Measurements from ENCODE around the gene RALGPS1. TPM values are rescaled to one million over a fixed set of nuclear protein-coding genes. Genes with fewer than 3 reads are reported as not detected.

RALGPS1 gene
- polyA plus RNA-seq, 2 of the 4 experiments (the other 2 are of a cell fraction): 5.0 to 7.9 TPM

GRCh38 chr9:127174386-127175318 lies 260.1 kb downstream of the RALGPS1 start:
- Histone ChIP-seq H3K4me3 (no peak overlapping the region), H3K4me1 (no peaks in the 10 kb centered on the region), H3K9me3 (no peaks in the 10 kb centered on the region), H3K27ac (no peak overlapping the region), H3K4me2 (no peak overlapping the region)
- 83% methylated on average over 10 of the region's 12 CpGs for WGBS (ENCODE audit: missing lambda C conversion rate)
- FAIRE-seq (no peak), ATAC-seq (no peak; a peak in 1 of 6 replicates), DNase-seq (ENCODE audit: low read depth in 1 of 2, low spot score in 1 of 2) (no peak)
- POLR2A ChIA-PET: no interaction called here
- no peak for TF ChIP-seq ESRRA (IDR thresholded peaks at IDR 0.05; ENCODE audit: borderline replicate concordance, low read length)
- CTCF ChIA-PET: interaction anchor here (0.7 to 3.5 kb wide), 4 partner anchors 9 to 234 kb away, joined by 3 to 19 read pairs (median 5); no protein-coding TSS in a partner anchor

DNA sequence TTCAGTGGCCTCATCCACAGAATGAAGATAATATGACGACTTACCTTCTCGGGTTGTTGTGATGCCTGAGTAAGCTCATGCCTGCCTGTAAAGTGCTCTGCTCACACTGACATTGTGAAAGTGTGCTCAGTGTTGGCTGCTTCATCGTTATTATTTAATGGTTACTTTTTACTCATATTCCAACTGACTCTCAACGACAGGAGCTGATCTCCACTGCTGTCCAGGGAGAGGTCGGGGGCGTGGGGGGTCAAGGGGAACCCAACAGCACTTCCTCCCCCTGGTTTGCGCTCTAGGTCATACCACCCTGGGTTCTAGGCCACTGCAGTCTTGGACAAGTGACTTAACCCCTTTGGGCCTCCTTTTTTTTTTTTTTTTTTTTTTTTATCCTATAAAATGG lies 260.7 kb downstream of the RALGPS1 start:
- TF ChIP-seq, protein P1, sequence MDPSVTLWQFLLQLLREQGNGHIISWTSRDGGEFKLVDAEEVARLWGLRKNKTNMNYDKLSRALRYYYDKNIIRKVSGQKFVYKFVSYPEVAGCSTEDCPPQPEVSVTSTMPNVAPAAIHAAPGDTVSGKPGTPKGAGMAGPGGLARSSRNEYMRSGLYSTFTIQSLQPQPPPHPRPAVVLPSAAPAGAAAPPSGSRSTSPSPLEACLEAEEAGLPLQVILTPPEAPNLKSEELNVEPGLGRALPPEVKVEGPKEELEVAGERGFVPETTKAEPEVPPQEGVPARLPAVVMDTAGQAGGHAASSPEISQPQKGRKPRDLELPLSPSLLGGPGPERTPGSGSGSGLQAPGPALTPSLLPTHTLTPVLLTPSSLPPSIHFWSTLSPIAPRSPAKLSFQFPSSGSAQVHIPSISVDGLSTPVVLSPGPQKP (IDR thresholded peaks at IDR 0.05; ENCODE audit: low read depth, low read length): no peak
- TF ChIP-seq CBX8 (IDR thresholded peaks at IDR 0.05): no peak
- TF ChIP-seq HOXB13 (CRISPR knock-in tag; IDR thresholded peaks at IDR 0.05; ENCODE audit: low read depth): no peak
- no peak for TF ChIP-seq MAFK (IDR thresholded peaks at IDR 0.05; ENCODE audit: partially characterized antibody)
- no peak for TF ChIP-seq PHF8 (IDR thresholded peaks at IDR 0.05; ENCODE audit: borderline replicate concordance, low read depth)
- TF ChIP-seq FOXS1 (CRISPR knock-in tag; IDR thresholded peaks at IDR 0.05): no peak
- no peak for TF ChIP-seq EHF (CRISPR knock-in tag; IDR thresholded peaks at IDR 0.05)
- TF ChIP-seq CHD4 (IDR thresholded peaks at IDR 0.05; ENCODE audit: borderline replicate concordance): no peak
- no peak for TF ChIP-seq CBX2 (IDR thresholded peaks at IDR 0.05; ENCODE audit: borderline replicate concordance, low read depth)
- TF ChIP-seq, protein P2, sequence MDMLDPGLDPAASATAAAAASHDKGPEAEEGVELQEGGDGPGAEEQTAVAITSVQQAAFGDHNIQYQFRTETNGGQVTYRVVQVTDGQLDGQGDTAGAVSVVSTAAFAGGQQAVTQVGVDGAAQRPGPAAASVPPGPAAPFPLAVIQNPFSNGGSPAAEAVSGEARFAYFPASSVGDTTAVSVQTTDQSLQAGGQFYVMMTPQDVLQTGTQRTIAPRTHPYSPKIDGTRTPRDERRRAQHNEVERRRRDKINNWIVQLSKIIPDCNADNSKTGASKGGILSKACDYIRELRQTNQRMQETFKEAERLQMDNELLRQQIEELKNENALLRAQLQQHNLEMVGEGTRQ (IDR thresholded peaks at IDR 0.05): no peak
- TF ChIP-seq, protein P3, sequence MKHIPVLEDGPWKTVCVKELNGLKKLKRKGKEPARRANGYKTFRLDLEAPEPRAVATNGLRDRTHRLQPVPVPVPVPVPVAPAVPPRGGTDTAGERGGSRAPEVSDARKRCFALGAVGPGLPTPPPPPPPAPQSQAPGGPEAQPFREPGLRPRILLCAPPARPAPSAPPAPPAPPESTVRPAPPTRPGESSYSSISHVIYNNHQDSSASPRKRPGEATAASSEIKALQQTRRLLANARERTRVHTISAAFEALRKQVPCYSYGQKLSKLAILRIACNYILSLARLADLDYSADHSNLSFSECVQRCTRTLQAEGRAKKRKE (CRISPR knock-in tag; IDR thresholded peaks at IDR 0.05; ENCODE audit: low read depth): no peak
- TF ChIP-seq NPAS2 (CRISPR knock-in tag; IDR thresholded peaks at IDR 0.05; ENCODE audit: borderline replicate concordance): no peak
- 80% methylated on average over 7 of the region's 7 CpGs for WGBS (ENCODE audit: missing lambda C conversion rate)
- DNase-seq (ENCODE audit: low read depth in 1 of 2, low spot score in 1 of 2) (no peak), FAIRE-seq (no peak), ATAC-seq (no peak)
- no peaks in the 10 kb centered on the region for H3K4me1 ChIP-seq
- POLR2A ChIA-PET: no interaction called here
- no peak overlapping the region for H3K4me2 ChIP-seq
- CTCF ChIA-PET: interaction anchor here (0.7 to 3.5 kb wide), 6 partner anchors 10 to 235 kb away, joined by 3 to 19 read pairs (median 4); no protein-coding TSS in a partner anchor
- H3K9me3 ChIP-seq: no peaks in the 10 kb centered on the region
- no peak overlapping the region for H3K4me3 ChIP-seq
- no peak overlapping the region for H3K27ac ChIP-seq

DNA sequence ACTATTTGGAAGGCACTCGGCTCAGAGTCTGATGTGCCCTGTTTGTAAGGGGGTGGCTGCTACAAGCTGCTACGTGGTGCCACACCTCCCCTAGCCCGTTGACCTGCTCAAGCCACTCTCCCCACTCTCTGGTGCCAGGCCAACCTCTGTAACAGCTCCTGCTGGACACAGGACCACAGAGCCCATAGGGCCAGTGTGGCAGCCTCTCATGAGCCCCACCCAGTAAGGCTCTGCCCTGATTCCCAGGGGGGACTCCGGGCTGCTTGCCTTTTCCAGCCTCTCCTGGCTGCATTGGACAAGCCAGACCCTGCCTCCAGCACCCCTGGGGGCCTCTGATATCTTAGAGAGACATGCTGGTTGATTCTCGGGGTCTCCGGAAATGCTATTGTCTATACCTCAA lies 261.2 kb downstream of the RALGPS1 start:
- ATAC-seq: no peak
- 72% methylated on average over 5 of the region's 6 CpGs for WGBS (ENCODE audit: missing lambda C conversion rate)
- no peak for DNase-seq (ENCODE audit: low read depth in 1 of 2, low spot score in 1 of 2)
- Histone ChIP-seq H3K4me2 (no peak overlapping the region), H3K9me3 (no peaks in the 10 kb centered on the region), H3K4me1 (no peaks in the 10 kb centered on the region), H3K27ac (no peak overlapping the region), H3K4me3 (no peak overlapping the region)
- ChIA-PET POLR2A (no interaction called here), CTCF (interaction anchor here (0.7 to 3.5 kb wide), 6 partner anchors 10 to 235 kb away, joined by 3 to 19 read pairs (median 3); no protein-coding TSS in a partner anchor)
- TF ChIP-seq HDAC2 (IDR thresholded peaks at IDR 0.05) (no peak), HOXB13 (CRISPR knock-in tag; IDR thresholded peaks at IDR 0.05; ENCODE audit: low read depth) (no peak), GATA3 (IDR thresholded peaks at IDR 0.05; ENCODE audit: borderline replicate concordance) (no peak), EHF (CRISPR knock-in tag; IDR thresholded peaks at IDR 0.05) (no peak), NFE2L2 (conservative IDR thresholded peaks at IDR 0.05; ENCODE audit: low read length) (no peak), EHMT2 (IDR thresholded peaks at IDR 0.05; ENCODE audit: low read depth) (no peak), ESRRA (IDR thresholded peaks at IDR 0.05; ENCODE audit: borderline replicate concordance, low read length) (no peak), ZC3H11A (IDR thresholded peaks at IDR 0.05) (no peak), HES2 (IDR thresholded peaks at IDR 0.05) (no peak), CBX2 (IDR thresholded peaks at IDR 0.05; ENCODE audit: borderline replicate concordance, low read depth) (no peak), JUNB (IDR thresholded peaks at IDR 0.05) (no peak), POLR2AphosphoS2 (conservative IDR thresholded peaks at IDR 0.05; ENCODE audit: low read length) (no peak), CHD4 (IDR thresholded peaks at IDR 0.05; ENCODE audit: borderline replicate concordance) (no peak), JUN (IDR thresholded peaks at IDR 0.05) (no peak), PBX3 (IDR thresholded peaks at IDR 0.05) (no peak), NR3C1 (IDR thresholded peaks at IDR 0.05) (no peak), EP300 (IDR thresholded peaks at IDR 0.05) (no peak), CHD2 (IDR thresholded peaks at IDR 0.05; ENCODE audit: low read length, partially characterized antibody) (no peak)
- TF ChIP-seq, protein P4, sequence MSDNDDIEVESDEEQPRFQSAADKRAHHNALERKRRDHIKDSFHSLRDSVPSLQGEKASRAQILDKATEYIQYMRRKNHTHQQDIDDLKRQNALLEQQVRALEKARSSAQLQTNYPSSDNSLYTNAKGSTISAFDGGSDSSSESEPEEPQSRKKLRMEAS (IDR thresholded peaks at IDR 0.05): no peak
- FAIRE-seq: no peak

Data from A549 (cell line).